Stomach (tissue), 9 donors: ENCODE results near the gene PRKCZ. TPM values are rescaled to one million over a fixed set of nuclear protein-coding genes. Genes with fewer than 3 reads are reported as not detected.

Experiments used
- DNase-seq, 2 donors: peaks; one replicate each; pipeline versions ENCODE4 v3.0.0 to v3.0.0-alpha.2; 2013 to 2019
- H3K27ac ChIP-seq, 5 donors: fragments of 200-600 bp in 4 of 5; sonication (generic) in 4 of 5; one replicate each; pipeline ENCODE4 v1.5.1; 2013 to 2019; ENCODE audit warnings: mild to moderate bottlenecking in 1 of 5, moderate library complexity in 1 of 5
- H3K27me3 ChIP-seq, 3 donors: fragments of 200-600 bp; sonication (generic); one replicate each; pipeline ENCODE4 v1.5.1; 2017 to 2019; ENCODE audit warnings: mixed run types in 1 of 3
- H3K36me3 ChIP-seq, 4 donors: fragments of 200-600 bp; sonication (generic); 1 replicate in 3 of 4; 2 replicates in 1 of 4; pipeline ENCODE4 v1.5.1; 2016 to 2019
- H3K4me1 ChIP-seq, 4 donors: fragments of 200-600 bp; sonication (generic); one replicate each; pipeline ENCODE4 v1.5.1; 2016 to 2019
- H3K4me3 ChIP-seq, 4 donors: fragments of 200-600 bp; sonication (generic) in 3 of 4; one replicate each; pipeline ENCODE4 v1.5.1; 2016 to 2019; ENCODE audit warnings: mild to moderate bottlenecking in 1 of 4
- H3K9me3 ChIP-seq, 4 donors: fragments of 200-600 bp; sonication (generic); one replicate each; pipeline ENCODE4 v1.5.1; 2016 to 2019
- EP300 ChIP-seq: sonication (generic); formaldehyde crosslinking; IDR thresholded peaks from one replicate; pipeline ENCODE4 v1.6.1; 2017; ENCODE audit warnings: antibody characterized with exemption
- POLR2A ChIP-seq, 4 donors: fragments of 450-650 bp; IDR thresholded peaks; one replicate each; pipeline ENCODE4 v1.6.1; 2016; ENCODE audit warnings: antibody characterized with exemption in 4 of 4, control low read depth in 2 of 4, mild to moderate bottlenecking in 1 of 4, moderate library complexity in 1 of 4
- POLR2AphosphoS5 ChIP-seq, 3 donors: sonication (generic); formaldehyde crosslinking; IDR thresholded peaks; one replicate each; pipeline ENCODE4 v1.6.1; 2016; ENCODE audit warnings: antibody characterized with exemption in 3 of 3
- WGBS, 5 donors: extraction: QIAGEN DNeasy Blood & Tissue Kit in 3 of 5; methylation state at CpG; one replicate each; pipeline versions ENCODE4 v1.1.5 to v1.1.7; 2013 to 2018; 5-methylcytosine and 5-hydroxymethylcytosine counted together
- intact Hi-C: fragments of 100-400 bp; cut with DNase I; formaldehyde crosslinking; loops from one replicate; pipeline ENCODE4 v1.15.1; 2023; ENCODE audit warnings: low total_unique reads
- polyA plus RNA-seq, 3 donors: library from polyadenylated mRNA; stranded (reverse); fragments of 200-250 nt; gene quantifications; one replicate each; pipeline ENCODE4 v1.2.3, GENCODE V29; 2013
- total RNA-seq, 5 donors: library from RNA; depleted of rRNA; stranded (reverse); fragments of >200 nt; gene quantifications; one replicate each; pipeline versions ENCODE4 v1.1.0 to v1.2.3, GENCODE V29; 2014 to 2016
- TF ChIP-seq, protein P1 (sequence below), 7 experiments: fragments of 450-650 bp in 4 of 7; fragments of 200-600 bp in 3 of 7; sonication (generic) in 3 of 7; IDR thresholded peaks; one replicate each; pipeline ENCODE4 v1.5.1; 2016 to 2019; ENCODE audit warnings: antibody characterized with exemption in 7 of 7, control low read depth in 2 of 7, mild to moderate bottlenecking in 1 of 7
- donor health status: healthy with polysubstance abuse.
- donor health status: Bipolar disorder and iron deficiency.
- donor health status: healthy.

PRKCZ gene
- total and polyA plus RNA-seq, 8 donors, result 11.1 to 55.8 (median 25.5) TPM

DNA sequence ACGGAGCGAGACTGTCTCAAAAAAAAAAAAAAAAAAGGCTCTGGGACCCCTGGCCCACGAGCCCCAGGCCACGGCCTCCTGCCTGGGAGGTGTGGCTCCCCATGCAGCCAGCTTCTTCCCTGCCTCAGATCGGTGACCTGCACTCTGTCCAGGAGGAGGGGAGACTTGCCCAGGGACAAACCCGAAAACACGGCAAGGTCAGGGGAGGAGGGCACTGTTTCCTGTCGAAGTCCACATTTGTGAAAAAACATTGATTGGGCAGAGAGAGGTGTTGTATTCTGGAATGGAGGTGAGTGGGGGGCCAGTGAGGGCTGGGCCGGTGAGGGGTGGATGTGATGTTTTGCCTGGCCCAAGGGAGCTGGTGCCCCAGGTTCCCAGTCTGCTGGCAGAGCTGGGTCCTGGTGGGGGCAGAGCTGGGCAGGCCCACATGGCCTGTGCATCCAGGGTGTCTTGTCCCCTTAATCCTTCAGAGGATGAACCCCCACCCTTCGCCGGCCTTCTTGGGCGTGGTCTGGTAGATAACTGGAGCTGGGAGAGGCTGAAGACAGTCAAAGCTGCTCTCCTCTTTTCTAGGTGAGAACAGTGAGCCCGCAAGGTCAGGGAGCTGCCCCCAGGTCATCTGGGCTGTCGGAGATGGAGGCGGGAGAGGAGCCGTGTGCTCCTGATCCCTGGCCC lies 156.7 kb downstream of the PRKCZ start:
- peaks cover 51 to 81% (median 75%) of the 10 kb centered on the region in 4 donors for H3K4me1 ChIP-seq
- no peaks in the 10 kb centered on the region for H3K27me3 ChIP-seq
- H3K27ac ChIP-seq, result peak overlapping the region; percentile 85 to 93 (median 89)
- intact Hi-C loops, result loop anchor here (10.0 kb wide), 1 partner anchor 98 kb away; no protein-coding TSS in a partner anchor
- no peak for TF ChIP-seq POLR2AphosphoS5 (IDR thresholded peaks at IDR 0.05)
- TF ChIP-seq POLR2A (IDR thresholded peaks at IDR 0.05), result no peak
- no peak for TF ChIP-seq EP300
- TF ChIP-seq, protein P1, sequence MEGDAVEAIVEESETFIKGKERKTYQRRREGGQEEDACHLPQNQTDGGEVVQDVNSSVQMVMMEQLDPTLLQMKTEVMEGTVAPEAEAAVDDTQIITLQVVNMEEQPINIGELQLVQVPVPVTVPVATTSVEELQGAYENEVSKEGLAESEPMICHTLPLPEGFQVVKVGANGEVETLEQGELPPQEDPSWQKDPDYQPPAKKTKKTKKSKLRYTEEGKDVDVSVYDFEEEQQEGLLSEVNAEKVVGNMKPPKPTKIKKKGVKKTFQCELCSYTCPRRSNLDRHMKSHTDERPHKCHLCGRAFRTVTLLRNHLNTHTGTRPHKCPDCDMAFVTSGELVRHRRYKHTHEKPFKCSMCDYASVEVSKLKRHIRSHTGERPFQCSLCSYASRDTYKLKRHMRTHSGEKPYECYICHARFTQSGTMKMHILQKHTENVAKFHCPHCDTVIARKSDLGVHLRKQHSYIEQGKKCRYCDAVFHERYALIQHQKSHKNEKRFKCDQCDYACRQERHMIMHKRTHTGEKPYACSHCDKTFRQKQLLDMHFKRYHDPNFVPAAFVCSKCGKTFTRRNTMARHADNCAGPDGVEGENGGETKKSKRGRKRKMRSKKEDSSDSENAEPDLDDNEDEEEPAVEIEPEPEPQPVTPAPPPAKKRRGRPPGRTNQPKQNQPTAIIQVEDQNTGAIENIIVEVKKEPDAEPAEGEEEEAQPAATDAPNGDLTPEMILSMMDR (IDR thresholded peaks at IDR 0.05), result no peak
- H3K4me3 ChIP-seq, result peak overlapping the region in 1 of 4 donors; percentile 17
- DNase-seq, result peak in 1 of 2 donors; percentile 30
- no peaks in the 10 kb centered on the region for H3K36me3 ChIP-seq
- WGBS, 5 donors, result 58 to 74% (median 71%) methylated on average over 9 to 16 of the region's 16 CpGs
- no peaks in the 10 kb centered on the region for H3K9me3 ChIP-seq

- no peaks in the 10 kb centered on the region for H3K27me3 ChIP-seq
- H3K4me3 ChIP-seq, result no peak overlapping the region
- 24 to 53% (median 37%) methylated on average over 20 to 24 of the region's 24 CpGs for WGBS, 5 donors
- no peaks in the 10 kb centered on the region for H3K9me3 ChIP-seq
- intact Hi-C loops, result loop anchor here (10.0 kb wide), 1 partner anchor 96 kb away; no protein-coding TSS in a partner anchor
- peak in 2 of 3 donors; percentile 3 to 52 for TF ChIP-seq POLR2AphosphoS5 (IDR thresholded peaks at IDR 0.05)
- TF ChIP-seq EP300, result no peak
- no peak for TF ChIP-seq POLR2A (IDR thresholded peaks at IDR 0.05)
- TF ChIP-seq, protein P1 (IDR thresholded peaks at IDR 0.05), result no peak
- DNase-seq, result peak; percentile 88 to 89
- H3K27ac ChIP-seq, result peak overlapping the region; percentile 85 to 93 (median 89)
- no peaks in the 10 kb centered on the region for H3K36me3 ChIP-seq
- H3K4me1 ChIP-seq, result peaks cover 64 to 88% (median 84%) of the 10 kb centered on the region in 4 donors
These were observed 158.4 kb downstream of the PRKCZ start for GRCh38 chr1:2208309-2209239.

DNA sequence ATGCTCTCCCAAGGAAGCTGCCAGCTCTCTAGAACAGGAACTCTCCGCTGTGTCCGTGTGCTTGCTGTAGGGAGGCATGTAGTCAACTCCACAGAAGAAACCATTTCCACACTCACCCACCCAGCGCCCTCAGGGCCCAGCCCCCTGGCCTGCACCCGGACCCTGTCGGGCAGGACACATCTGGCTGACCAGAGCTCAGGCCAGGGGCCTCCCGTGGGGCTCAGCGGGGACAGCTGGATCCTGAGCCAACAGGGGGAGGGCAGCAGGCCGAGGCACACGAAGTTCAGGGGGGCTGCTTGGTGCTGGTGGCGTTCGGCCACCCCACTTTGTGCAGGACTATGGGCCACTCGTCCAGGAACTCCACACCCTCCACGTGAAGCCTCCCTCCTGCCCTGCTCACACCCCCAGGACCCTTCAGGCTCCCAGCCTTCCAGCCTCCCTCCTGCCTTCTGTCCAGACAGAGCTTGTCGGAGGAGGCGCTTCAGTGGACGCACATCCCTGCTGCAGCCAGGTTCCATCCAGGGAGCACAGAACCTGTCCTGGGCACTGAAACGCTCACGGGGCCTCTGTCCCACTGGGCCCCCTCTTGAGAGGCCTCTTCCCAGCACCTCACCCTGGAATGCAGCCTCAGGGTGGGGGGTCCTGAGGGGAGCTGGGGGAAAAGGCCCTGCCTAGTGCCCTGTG lies 159.3 kb downstream of the PRKCZ start:
- no peak overlapping the region for H3K4me3 ChIP-seq
- DNase-seq, result peak in 1 of 2 donors; percentile 37
- no peaks in the 10 kb centered on the region for H3K9me3 ChIP-seq
- TF ChIP-seq, protein P1 (IDR thresholded peaks at IDR 0.05), result no peak
- TF ChIP-seq POLR2AphosphoS5 (IDR thresholded peaks at IDR 0.05) (no peak), EP300 (no peak), POLR2A (IDR thresholded peaks at IDR 0.05) (no peak)
- 62 to 76% (median 65%) methylated on average over 5 to 18 of the region's 18 CpGs for WGBS, 5 donors
- H3K4me1 ChIP-seq, result peaks cover 64 to 88% (median 84%) of the 10 kb centered on the region in 4 donors
- H3K36me3 ChIP-seq, result no peaks in the 10 kb centered on the region
- intact Hi-C loops, result loop anchor here (10.0 kb wide), 1 partner anchor 95 kb away; no protein-coding TSS in a partner anchor
- H3K27me3 ChIP-seq, result no peaks in the 10 kb centered on the region
- peak overlapping the region; percentile 12 to 93 (median 89) for H3K27ac ChIP-seq
